Ishikawa (cell line): ENCODE measurements around the gene LRBA.

Experiments
- CREB1 ChIP-seq: IDR thresholded peaks from 2 replicates; pipeline ENCODE4 v1.6.1; 2012; ENCODE audit warnings: low read depth
- EGR1 ChIP-seq: IDR thresholded peaks from 2 replicates; pipeline ENCODE4 v1.6.1; 2012
- EP300 ChIP-seq: IDR thresholded peaks from 2 replicates; pipeline ENCODE4 v1.6.1; 2012; ENCODE audit warnings: borderline replicate concordance
- MAX ChIP-seq: IDR thresholded peaks from 2 replicates; pipeline ENCODE4 v1.6.1; 2012
- RAD21 ChIP-seq: IDR thresholded peaks from 2 replicates; pipeline ENCODE4 v1.6.1; 2012; ENCODE audit warnings: low read depth
- REST ChIP-seq: IDR thresholded peaks from 2 replicates; pipeline ENCODE4 v1.6.1; 2012; ENCODE audit warnings: low read depth, mild to moderate bottlenecking
- TEAD4 ChIP-seq: IDR thresholded peaks from 2 replicates; pipeline ENCODE4 v1.6.1; 2012
- USF1 ChIP-seq: IDR thresholded peaks from 2 replicates; pipeline ENCODE4 v1.6.1; 2012
- ZBTB7A ChIP-seq: IDR thresholded peaks from 2 replicates; pipeline ENCODE4 v1.6.1; 2012; ENCODE audit warnings: low read depth

- TF ChIP-seq CREB1 (no peak), EGR1 (no peak), ZBTB7A (no peak), MAX (no peak), EP300 (no peak), TEAD4 (no peak), RAD21 (no peak), REST (no peak), USF1 (no peak)
Measured at GRCh38 chr4:150888217-150888616, 126.9 kb downstream of the LRBA start.
